CD14-positive monocyte (primary cell): ENCODE results near the gene SMS. TPM values are rescaled to one million over a fixed set of nuclear protein-coding genes. Genes with fewer than 3 reads are reported as not detected.

Experiments used
- DNase-seq, 3 donors: peaks; one replicate each; pipeline ENCODE4 v3.0.0-alpha.2; 2011 to 2022
- H2AFZ ChIP-seq: 2 replicates; pipeline ENCODE4 v1.6.0; 2012; ENCODE audit warnings: mild to moderate bottlenecking, low read depth, low read length, inconsistent platforms; ENCODE audit not compliant: insufficient read depth, poor library complexity, severe bottlenecking
- H3K27ac ChIP-seq, 2 donors: 1 replicate in 1 of 2; 2 replicates in 1 of 2; pipeline ENCODE4 v1.5.1; 2012 to 2013; ENCODE audit warnings: low read length in 2 of 2, control low read depth in 1 of 2, inconsistent platforms in 1 of 2, low read depth in 1 of 2, mild to moderate bottlenecking in 1 of 2
- H3K27me3 ChIP-seq, 2 donors: one replicate each; pipeline versions ENCODE4 v1.6.0 to v1.6.1; 2011 to 2013; ENCODE audit warnings: low read length in 2 of 2; ENCODE audit not compliant: control insufficient read depth in 2 of 2, insufficient read depth in 2 of 2
- H3K36me3 ChIP-seq, 2 donors: replicated peaks in 1 of 2; 1 replicate in 1 of 2; 2 replicates in 1 of 2; pipeline versions ENCODE4 v1.5.1 to v1.6.1; 2012 to 2013; ENCODE audit warnings: low read length in 2 of 2, control low read depth in 1 of 2, inconsistent platforms in 1 of 2, mild to moderate bottlenecking in 1 of 2; ENCODE audit not compliant: insufficient read depth in 2 of 2, control insufficient read depth in 1 of 2
- H3K4me1 ChIP-seq, 2 donors: 1 replicate in 1 of 2; 2 replicates in 1 of 2; pipeline versions ENCODE4 v1.5.1 to v1.6.1; 2012 to 2013; ENCODE audit warnings: low read length in 2 of 2, control low read depth in 1 of 2, inconsistent platforms in 1 of 2, mild to moderate bottlenecking in 1 of 2, moderate library complexity in 1 of 2; ENCODE audit not compliant: insufficient read depth in 2 of 2, control insufficient read depth in 1 of 2
- H3K4me2 ChIP-seq: replicated peaks from 2 replicates; pipeline ENCODE3; 2012; ENCODE audit warnings: low read length, moderate library complexity, mild to moderate bottlenecking; ENCODE audit not compliant: poor library complexity, severe bottlenecking; ENCODE audit errors: extremely low read depth
- H3K4me3 ChIP-seq, 3 experiments: fragments of 200-600 bp in 1 of 3; sonication (generic) in 1 of 3; replicated peaks in 1 of 3; 1 replicate in 2 of 3; 2 replicates in 1 of 3; pipeline ENCODE4 v1.5.1; 2011 to 2013; ENCODE audit warnings: low read length in 3 of 3, mild to moderate bottlenecking in 3 of 3, control low read depth in 2 of 3, low read depth in 2 of 3, inconsistent platforms in 1 of 3, moderate library complexity in 1 of 3
- H3K79me2 ChIP-seq: 2 replicates; pipeline ENCODE4 v1.6.0; 2012; ENCODE audit warnings: mild to moderate bottlenecking, control low read depth, inconsistent platforms, low read length, moderate library complexity; ENCODE audit not compliant: insufficient read depth
- H3K9ac ChIP-seq: 2 replicates; pipeline ENCODE4 v1.6.0; 2017; ENCODE audit warnings: low read length, mild to moderate bottlenecking; ENCODE audit not compliant: insufficient read depth, poor library complexity, severe bottlenecking
- H3K9me3 ChIP-seq, 2 donors: replicated peaks in 1 of 2; 1 replicate in 1 of 2; 2 replicates in 1 of 2; pipeline versions ENCODE4 v1.5.1 to v1.6.1; 2012 to 2013; ENCODE audit warnings: low read length in 2 of 2, control low read depth in 1 of 2; ENCODE audit not compliant: control insufficient read depth in 1 of 2, insufficient read depth in 1 of 2
- H4K20me1 ChIP-seq: 2 replicates; pipeline ENCODE4 v1.6.0; 2012; ENCODE audit warnings: mild to moderate bottlenecking, low read length, control low read depth, moderate library complexity; ENCODE audit not compliant: insufficient read depth
- H3K27ac Mint-ChIP-seq, 7 donors: one replicate each; pipeline ENCODE4 v1.8.0; 2020; ENCODE audit warnings: mild to moderate bottlenecking in 7 of 7, mixed read lengths in 7 of 7, moderate library complexity in 6 of 7, inconsistent platforms in 2 of 7
- H3K27me3 Mint-ChIP-seq, 3 donors: one replicate each; pipeline ENCODE4 v1.8.0; 2021 to 2022; ENCODE audit warnings: low read depth in 3 of 3, mild to moderate bottlenecking in 3 of 3, mixed read lengths in 3 of 3, moderate library complexity in 3 of 3, inconsistent platforms in 1 of 3
- H3K36me3 Mint-ChIP-seq, 2 donors: one replicate each; pipeline ENCODE4 v1.8.0; 2020; ENCODE audit warnings: mixed read lengths in 2 of 2, inconsistent platforms in 1 of 2, mild to moderate bottlenecking in 1 of 2
- H3K4me1 Mint-ChIP-seq: one replicate; pipeline ENCODE4 v1.8.0; 2020; ENCODE audit warnings: mild to moderate bottlenecking, mixed read lengths
- H3K4me3 Mint-ChIP-seq, 2 donors: one replicate each; pipeline ENCODE4 v1.8.0; 2020; ENCODE audit warnings: mild to moderate bottlenecking in 2 of 2, mixed read lengths in 2 of 2, moderate library complexity in 1 of 2
- H3K9me3 Mint-ChIP-seq, 7 donors: one replicate each; pipeline ENCODE4 v1.8.0; 2020 to 2022; ENCODE audit warnings: mixed read lengths in 7 of 7, mild to moderate bottlenecking in 6 of 7, moderate library complexity in 6 of 7, inconsistent platforms in 2 of 7
- WGBS: methylation state at CpG from one replicate; pipeline ENCODE4 v1.1.5; 2013; ENCODE audit warnings: missing lambda C conversion rate; ENCODE audit not compliant: insufficient coverage; 5-methylcytosine and 5-hydroxymethylcytosine counted together
- intact Hi-C, 2 donors: fragments of 100-400 bp; cut with micrococcal nuclease; formaldehyde crosslinking; loops; one replicate each; pipeline versions ENCODE4 v1.15.0 to v1.15.1; 2023
- polyA plus RNA-seq, 3 donors: library from polyadenylated mRNA; depleted of rRNA in 1 of 3; unstranded in 2 of 3; stranded (reverse) in 1 of 3; fragments of 300-500 nt in 2 of 3; fragments of >200 nt in 1 of 3; fragmentation: Illumina TruSeq in 2 of 3; gene quantifications; 1 replicate in 2 of 3; 2 replicates in 1 of 3; pipeline ENCODE4 v1.2.3, GENCODE V29; 2012 to 2021
- TF ChIP-seq, protein P1 (sequence below): fragments of 200-600 bp; IDR thresholded peaks from one replicate; pipeline ENCODE4 v1.8.0; 2022; ENCODE audit warnings: antibody characterized with exemption, mild to moderate bottlenecking

The SMS gene
- polyA plus RNA-seq, 3 donors: 24.9 to 75.4 (median 70.8) TPM

DNA sequence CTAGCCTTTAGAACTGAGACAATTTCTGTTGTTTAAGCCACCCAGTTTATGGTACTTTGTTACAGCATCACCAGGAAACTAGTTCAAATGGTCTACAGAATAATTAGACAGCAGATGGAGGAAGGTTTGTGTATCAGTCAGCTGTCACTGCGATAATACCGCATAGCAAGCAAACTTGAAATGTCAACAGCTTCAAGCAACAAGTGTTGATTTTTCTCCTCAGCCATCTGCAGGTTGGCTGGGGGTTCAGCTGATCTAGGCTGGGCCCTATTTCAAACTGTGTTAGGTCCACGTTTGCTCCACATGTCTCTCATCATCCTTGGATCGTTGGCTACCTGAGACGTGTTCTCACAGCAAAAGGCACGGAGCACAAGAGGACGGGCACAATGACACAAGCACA is 72.4 kb downstream of the SMS start:
- Histone ChIP-seq H3K79me2 (no peaks in the 10 kb centered on the region), H4K20me1 (no peaks in the 10 kb centered on the region), H3K4me2 (no peak overlapping the region), H3K9me3 (no peaks in the 10 kb centered on the region), H3K9ac (no peak overlapping the region), H3K27ac (no peak overlapping the region), H3K36me3 (no peaks in the 10 kb centered on the region), H3K4me3 (no peak overlapping the region), H3K4me1 (no peaks in the 10 kb centered on the region), H2AFZ (no peak overlapping the region), H3K27me3 (no peaks in the 10 kb centered on the region)
- H3K36me3 Mint-ChIP-seq: no peaks in the 10 kb centered on the region
- TF ChIP-seq, protein P1, sequence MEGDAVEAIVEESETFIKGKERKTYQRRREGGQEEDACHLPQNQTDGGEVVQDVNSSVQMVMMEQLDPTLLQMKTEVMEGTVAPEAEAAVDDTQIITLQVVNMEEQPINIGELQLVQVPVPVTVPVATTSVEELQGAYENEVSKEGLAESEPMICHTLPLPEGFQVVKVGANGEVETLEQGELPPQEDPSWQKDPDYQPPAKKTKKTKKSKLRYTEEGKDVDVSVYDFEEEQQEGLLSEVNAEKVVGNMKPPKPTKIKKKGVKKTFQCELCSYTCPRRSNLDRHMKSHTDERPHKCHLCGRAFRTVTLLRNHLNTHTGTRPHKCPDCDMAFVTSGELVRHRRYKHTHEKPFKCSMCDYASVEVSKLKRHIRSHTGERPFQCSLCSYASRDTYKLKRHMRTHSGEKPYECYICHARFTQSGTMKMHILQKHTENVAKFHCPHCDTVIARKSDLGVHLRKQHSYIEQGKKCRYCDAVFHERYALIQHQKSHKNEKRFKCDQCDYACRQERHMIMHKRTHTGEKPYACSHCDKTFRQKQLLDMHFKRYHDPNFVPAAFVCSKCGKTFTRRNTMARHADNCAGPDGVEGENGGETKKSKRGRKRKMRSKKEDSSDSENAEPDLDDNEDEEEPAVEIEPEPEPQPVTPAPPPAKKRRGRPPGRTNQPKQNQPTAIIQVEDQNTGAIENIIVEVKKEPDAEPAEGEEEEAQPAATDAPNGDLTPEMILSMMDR: no peak
- intact Hi-C loops: no loop called here
- peaks cover 2% of the 10 kb centered on the region for H3K4me1 Mint-ChIP-seq
- no peak overlapping the region for H3K27ac Mint-ChIP-seq
- DNase-seq: no peak
- H3K4me3 Mint-ChIP-seq: no peak overlapping the region
- H3K9me3 Mint-ChIP-seq: peaks cover 0 to 8% (median 2%) of the 10 kb centered on the region in 7 donors
- WGBS: 100% methylated on average over 3 of the region's 7 CpGs
- peaks cover 0 to 6% (median 2%) of the 10 kb centered on the region in 3 donors for H3K27me3 Mint-ChIP-seq

DNA sequence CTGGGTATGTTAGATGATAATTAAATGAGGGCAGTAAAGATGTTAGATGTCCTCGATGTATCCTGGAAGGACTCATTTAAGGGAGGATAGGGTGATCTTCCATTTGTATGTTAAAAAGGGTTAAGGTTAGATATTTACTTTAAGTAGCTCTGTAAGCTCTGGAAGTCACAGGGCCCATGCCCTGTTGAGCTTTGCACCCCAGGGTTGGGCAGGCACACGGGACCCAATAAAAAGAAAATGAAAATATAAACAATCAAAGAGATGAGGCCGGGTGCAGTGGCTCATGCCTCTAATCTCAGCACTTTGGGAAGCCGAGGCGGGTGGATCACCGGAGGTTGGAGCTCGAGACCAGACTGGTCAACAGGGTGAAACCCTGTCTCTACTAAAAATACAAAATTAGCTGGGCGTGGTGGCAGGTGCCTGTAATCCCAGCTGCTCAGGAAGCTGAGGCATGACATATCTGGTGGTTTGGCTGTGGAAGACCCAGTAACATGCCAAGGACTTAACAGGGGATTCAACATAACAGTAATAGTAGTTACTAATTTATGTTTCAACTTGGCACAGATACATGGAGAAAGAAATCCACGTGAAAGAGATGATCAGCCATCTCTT is 74.7 kb downstream of the SMS start:
- peaks cover 2% of the 10 kb centered on the region for H3K4me1 Mint-ChIP-seq
- Histone ChIP-seq H2AFZ (no peak overlapping the region), H3K79me2 (no peaks in the 10 kb centered on the region), H3K4me2 (no peak overlapping the region), H3K27ac (no peak overlapping the region), H3K9me3 (no peaks in the 10 kb centered on the region), H4K20me1 (no peaks in the 10 kb centered on the region), H3K9ac (no peak overlapping the region), H3K36me3 (no peaks in the 10 kb centered on the region), H3K27me3 (no peaks in the 10 kb centered on the region), H3K4me1 (no peaks in the 10 kb centered on the region), H3K4me3 (no peak overlapping the region)
- DNase-seq: no peak
- peaks cover 0 to 10% (median 0%) of the 10 kb centered on the region in 3 donors for H3K27me3 Mint-ChIP-seq
- H3K27ac Mint-ChIP-seq: no peak overlapping the region
- intact Hi-C loops: no loop called here
- no peak overlapping the region for H3K4me3 Mint-ChIP-seq
- WGBS: no CpG with 5 or more reads among the region's 9 CpGs
- TF ChIP-seq, protein P1: no peak
- H3K9me3 Mint-ChIP-seq: peaks cover 0 to 3% (median 0%) of the 10 kb centered on the region in 7 donors
- no peaks in the 10 kb centered on the region for H3K36me3 Mint-ChIP-seq
